IPS-18c (cell line): ENCODE results near the gene SPATA32.
A peak's percentile ranks its signal among the peaks of the same experiment; 100 is the strongest.
"Not testable (repeated sequence)": the region's sequence is repeated elsewhere in the genome, so short reads cannot be mapped to it uniquely, and the experiment has no call there.

ENCODE experiments used
- H3K4me3 ChIP-seq: 2 replicates; pipeline ENCODE4 v1.7.0; 2013; ENCODE audit warnings: low read depth, mild to moderate bottlenecking, low read length, moderate library complexity; ENCODE audit not compliant: insufficient read depth
- H3K9me3 ChIP-seq: one replicate; pipeline ENCODE4 v1.6.1; 2013; ENCODE audit warnings: mild to moderate bottlenecking, low read length, moderate library complexity; ENCODE audit not compliant: control insufficient read depth, insufficient read depth

Gene SPATA32

GRCh38 chr17:45262516-45263476 lies 902 bp upstream of the SPATA32 start:
- Histone ChIP-seq H3K4me3 (peak overlapping the region; percentile 58), H3K9me3 (no peaks in the 10 kb centered on the region)

GRCh38 chr17:45260204-45260783 lies 1.6 kb downstream of the SPATA32 start:
- Histone ChIP-seq H3K9me3 (no peaks in the 10 kb centered on the region), H3K4me3 (no peak overlapping the region)

GRCh38 chr17:45258981-45259380 lies 2.9 kb downstream of the SPATA32 start:
- H3K9me3 ChIP-seq: no peaks in the 10 kb centered on the region
- H3K4me3 ChIP-seq: no peak overlapping the region

- no peaks in the 10 kb centered on the region for H3K9me3 ChIP-seq
- no peak overlapping the region for H3K4me3 ChIP-seq
Observed at GRCh38 chr17:45257115-45257514, 4.8 kb downstream of the SPATA32 start.

GRCh38 chr17:45256114-45256966 lies 5.6 kb downstream of the SPATA32 start:
- Histone ChIP-seq H3K9me3 (no peaks in the 10 kb centered on the region), H3K4me3 (no peak overlapping the region)

- H3K9me3 ChIP-seq: no peaks in the 10 kb centered on the region
- H3K4me3 ChIP-seq: no peak overlapping the region
Observed at GRCh38 chr17:45255358-45255757, 6.5 kb downstream of the SPATA32 start.

- Histone ChIP-seq H3K4me3 (no peak overlapping the region), H3K9me3 (no peaks in the 10 kb centered on the region)
Observed at GRCh38 chr17:45253879-45254278, 8.0 kb downstream of the SPATA32 start.

GRCh38 chr17:45253237-45253636 lies 8.7 kb downstream of the SPATA32 start:
- not testable (repeated sequence) for H3K9me3 ChIP-seq, H3K4me3 ChIP-seq

- H3K4me3 ChIP-seq: no peak overlapping the region
- H3K9me3 ChIP-seq: no peaks in the 10 kb centered on the region
Observed at GRCh38 chr17:45251931-45252330, 10.0 kb downstream of the SPATA32 start.

- H3K9me3 ChIP-seq: peaks cover 2% of the 10 kb centered on the region
- H3K4me3 ChIP-seq: peak overlapping the region; percentile 88
Observed at GRCh38 chr17:45248132-45248957, 13.5 kb downstream of the SPATA32 start.

GRCh38 chr17:45247429-45248131 lies 14.3 kb downstream of the SPATA32 start:
- peak overlapping the region; percentile 88 for H3K4me3 ChIP-seq

GRCh38 chr17:45246861-45247428 lies 14.9 kb downstream of the SPATA32 start:
- H3K9me3 ChIP-seq: peaks cover 2% of the 10 kb centered on the region
- peak overlapping the region; percentile 88 for H3K4me3 ChIP-seq

More at GRCh38 chr17:45247429-45248131, 14.3 kb downstream of the SPATA32 start:
- H3K9me3 ChIP-seq: peaks cover 2% of the 10 kb centered on the region

GRCh38 chr17:45246338-45246737 lies 15.6 kb downstream of the SPATA32 start:
- Histone ChIP-seq H3K9me3 (peaks cover 2% of the 10 kb centered on the region), H3K4me3 (peak overlapping the region; percentile 88)

GRCh38 chr17:45244725-45245656 lies 16.9 kb downstream of the SPATA32 start:
- H3K9me3 ChIP-seq: peaks cover 4% of the 10 kb centered on the region
- H3K4me3 ChIP-seq: no peak overlapping the region

GRCh38 chr17:45243750-45244149 lies 18.1 kb downstream of the SPATA32 start:
- H3K9me3 ChIP-seq: peaks cover 4% of the 10 kb centered on the region
- H3K4me3 ChIP-seq: no peak overlapping the region
